Endothelial cell of umbilical vein (primary cell): Measurements from ENCODE around the gene SLC2A11.

ENCODE experiments used
- CTCF ChIP-seq, 2 donors: IDR thresholded peaks; 1 replicate in 1 of 2; 2 replicates in 1 of 2; pipeline ENCODE4 v1.5.1; 2011; ENCODE audit warnings: low read length in 2 of 2, mild to moderate bottlenecking in 2 of 2, moderate library complexity in 2 of 2, control low read depth in 1 of 2, inconsistent platforms in 1 of 2, low read depth in 1 of 2; ENCODE audit not compliant: insufficient read depth in 1 of 2; ENCODE audit errors: extremely low read depth in 1 of 2
- EZH2 ChIP-seq: IDR thresholded peaks from 2 replicates; pipeline ENCODE4 v1.6.1; 2012; ENCODE audit warnings: borderline replicate concordance, low read depth, mild to moderate bottlenecking, moderate library complexity, low read length, inconsistent platforms; ENCODE audit not compliant: severe bottlenecking
- FOS ChIP-seq: IDR thresholded peaks from 2 replicates; pipeline ENCODE4 v1.6.1; 2011; ENCODE audit warnings: mild to moderate bottlenecking, low read length, moderate library complexity, borderline replicate concordance; ENCODE audit not compliant: insufficient read depth
- GATA2 ChIP-seq: IDR thresholded peaks from 2 replicates; pipeline ENCODE4 v1.7.0; 2011; ENCODE audit warnings: low read depth, mild to moderate bottlenecking, moderate library complexity, mixed read lengths, low read length; ENCODE audit not compliant: insufficient read length, insufficient read depth
- JUN ChIP-seq: IDR thresholded peaks from 2 replicates; pipeline ENCODE4 v1.6.1; 2011; ENCODE audit warnings: borderline replicate concordance, low read depth; ENCODE audit not compliant: insufficient read length, insufficient read depth
- MAX ChIP-seq: IDR thresholded peaks from 2 replicates; pipeline ENCODE4 v1.6.1; 2011; ENCODE audit not compliant: insufficient read depth, insufficient read length
- MYC ChIP-seq: IDR thresholded peaks from one replicate; pipeline ENCODE4 v1.6.1; 2011; ENCODE audit warnings: mild to moderate bottlenecking, low read depth, low read length
- POLR2A ChIP-seq: IDR thresholded peaks from 2 replicates; pipeline ENCODE4 v1.6.1; 2012; ENCODE audit warnings: low read depth, mild to moderate bottlenecking, control low read depth, low read length
- POLR2AphosphoS5 ChIP-seq: IDR thresholded peaks from 2 replicates; pipeline ENCODE4 v1.6.1; 2012; ENCODE audit warnings: low read depth, mild to moderate bottlenecking, control low read depth, low read length, moderate library complexity; ENCODE audit not compliant: insufficient read depth

- no peak for TF ChIP-seq POLR2A
- TF ChIP-seq CTCF (IDR thresholded peaks at IDR 0.05; ENCODE audit: extremely low read depth in 1 of 2, insufficient read depth in 1 of 2, low read depth in 1 of 2, low read length in 2 of 2) = no peak
- no peak for TF ChIP-seq EZH2
- TF ChIP-seq GATA2 = no peak
- TF ChIP-seq POLR2AphosphoS5 = no peak
- TF ChIP-seq FOS = no peak
- TF ChIP-seq MAX = no peak
- no peak for TF ChIP-seq MYC
- TF ChIP-seq JUN = no peak
Measured at GRCh38 chr22:23823331-23823791, 34.3 kb upstream of the SLC2A11 start.
